ENCODE results near the gene XPO5.

XPO5 gene

GRCh38 chr6:43497689-43498088, 78.1 kb downstream of the XPO5 start:
- Histone ChIP-seq H3K4me1 (ENCODE audit: control insufficient read depth, insufficient read depth, low read length) (peaks cover 3% of the 10 kb centered on the region), H3K4me3 (ENCODE audit: low read length) (no peak overlapping the region), H3K27ac (ENCODE audit: low read depth, low read length) (no peak overlapping the region), H3K36me3 (ENCODE audit: control insufficient read depth, insufficient read depth, low read length) (peaks cover 32% of the 10 kb centered on the region), H3K27me3 (ENCODE audit: control insufficient read depth, insufficient read depth, low read length) (no peaks in the 10 kb centered on the region), H3K9ac (ENCODE audit: low read length) (no peak overlapping the region)

GRCh38 chr6:43497129-43497396, 78.8 kb downstream of the XPO5 start:
- Histone ChIP-seq H3K27me3 (ENCODE audit: control insufficient read depth, insufficient read depth, low read length) (no peaks in the 10 kb centered on the region), H3K9ac (ENCODE audit: low read length) (no peak overlapping the region), H3K4me3 (ENCODE audit: low read length) (no peak overlapping the region), H3K27ac (ENCODE audit: low read depth, low read length) (no peak overlapping the region), H3K36me3 (ENCODE audit: control insufficient read depth, insufficient read depth, low read length) (peaks cover 26% of the 10 kb centered on the region), H3K4me1 (ENCODE audit: control insufficient read depth, insufficient read depth, low read length) (peaks cover 8% of the 10 kb centered on the region)

- Histone ChIP-seq H3K9ac (ENCODE audit: low read length) (no peak overlapping the region), H3K4me3 (ENCODE audit: low read length) (no peak overlapping the region), H3K4me1 (ENCODE audit: control insufficient read depth, insufficient read depth, low read length) (peaks cover 11% of the 10 kb centered on the region), H3K36me3 (ENCODE audit: control insufficient read depth, insufficient read depth, low read length) (peaks cover 26% of the 10 kb centered on the region), H3K27me3 (ENCODE audit: control insufficient read depth, insufficient read depth, low read length) (no peaks in the 10 kb centered on the region), H3K27ac (ENCODE audit: low read depth, low read length) (no peak overlapping the region)
Observed at GRCh38 chr6:43496370-43497128, 79.3 kb downstream of the XPO5 start.

GRCh38 chr6:43495409-43495941, 80.4 kb downstream of the XPO5 start:
- no peak overlapping the region for H3K4me3 ChIP-seq (ENCODE audit: low read length)
- peaks cover 22% of the 10 kb centered on the region for H3K36me3 ChIP-seq (ENCODE audit: control insufficient read depth, insufficient read depth, low read length)
- H3K27me3 ChIP-seq (ENCODE audit: control insufficient read depth, insufficient read depth, low read length), result no peaks in the 10 kb centered on the region
- no peak overlapping the region for H3K9ac ChIP-seq (ENCODE audit: low read length)
- no peak overlapping the region for H3K27ac ChIP-seq (ENCODE audit: low read depth, low read length)
- H3K4me1 ChIP-seq (ENCODE audit: control insufficient read depth, insufficient read depth, low read length), result peaks cover 11% of the 10 kb centered on the region

- Histone ChIP-seq H3K4me3 (ENCODE audit: low read length) (no peak overlapping the region), H3K4me1 (ENCODE audit: control insufficient read depth, insufficient read depth, low read length) (peaks cover 11% of the 10 kb centered on the region), H3K27ac (ENCODE audit: low read depth, low read length) (no peak overlapping the region), H3K27me3 (ENCODE audit: control insufficient read depth, insufficient read depth, low read length) (no peaks in the 10 kb centered on the region), H3K9ac (ENCODE audit: low read length) (no peak overlapping the region), H3K36me3 (ENCODE audit: control insufficient read depth, insufficient read depth, low read length) (peaks cover 16% of the 10 kb centered on the region)
Observed at GRCh38 chr6:43494766-43495165, 81.1 kb downstream of the XPO5 start.

GRCh38 chr6:43494321-43494720, 81.5 kb downstream of the XPO5 start:
- Histone ChIP-seq H3K4me1 (ENCODE audit: control insufficient read depth, insufficient read depth, low read length) (peaks cover 11% of the 10 kb centered on the region), H3K36me3 (ENCODE audit: control insufficient read depth, insufficient read depth, low read length) (peaks cover 11% of the 10 kb centered on the region), H3K27me3 (ENCODE audit: control insufficient read depth, insufficient read depth, low read length) (no peaks in the 10 kb centered on the region), H3K9ac (ENCODE audit: low read length) (no peak overlapping the region), H3K4me3 (ENCODE audit: low read length) (no peak overlapping the region), H3K27ac (ENCODE audit: low read depth, low read length) (no peak overlapping the region)

- H3K4me1 ChIP-seq (ENCODE audit: control insufficient read depth, insufficient read depth, low read length), result peaks cover 11% of the 10 kb centered on the region
- no peaks in the 10 kb centered on the region for H3K27me3 ChIP-seq (ENCODE audit: control insufficient read depth, insufficient read depth, low read length)
- no peak overlapping the region for H3K27ac ChIP-seq (ENCODE audit: low read depth, low read length)
- H3K4me3 ChIP-seq (ENCODE audit: low read length), result no peak overlapping the region
- H3K36me3 ChIP-seq (ENCODE audit: control insufficient read depth, insufficient read depth, low read length), result peaks cover 6% of the 10 kb centered on the region
- H3K9ac ChIP-seq (ENCODE audit: low read length), result no peak overlapping the region
Observed at GRCh38 chr6:43493833-43494232, 82.0 kb downstream of the XPO5 start.

- peaks cover 2% of the 10 kb centered on the region for H3K36me3 ChIP-seq (ENCODE audit: control insufficient read depth, insufficient read depth, low read length)
- H3K27ac ChIP-seq (ENCODE audit: low read depth, low read length), result no peak overlapping the region
- no peaks in the 10 kb centered on the region for H3K27me3 ChIP-seq (ENCODE audit: control insufficient read depth, insufficient read depth, low read length)
- no peak overlapping the region for H3K9ac ChIP-seq (ENCODE audit: low read length)
- no peak overlapping the region for H3K4me3 ChIP-seq (ENCODE audit: low read length)
- H3K4me1 ChIP-seq (ENCODE audit: control insufficient read depth, insufficient read depth, low read length), result peaks cover 11% of the 10 kb centered on the region
Observed at GRCh38 chr6:43493230-43493629, 82.6 kb downstream of the XPO5 start.

- Histone ChIP-seq H3K4me1 (ENCODE audit: control insufficient read depth, insufficient read depth, low read length) (peaks cover 11% of the 10 kb centered on the region), H3K27ac (ENCODE audit: low read depth, low read length) (no peak overlapping the region), H3K4me3 (ENCODE audit: low read length) (no peak overlapping the region), H3K9ac (ENCODE audit: low read length) (no peak overlapping the region), H3K36me3 (ENCODE audit: control insufficient read depth, insufficient read depth, low read length) (peaks cover 2% of the 10 kb centered on the region), H3K27me3 (ENCODE audit: control insufficient read depth, insufficient read depth, low read length) (no peaks in the 10 kb centered on the region)
Observed at GRCh38 chr6:43492673-43493072, 83.2 kb downstream of the XPO5 start.

- no peak overlapping the region for H3K9ac ChIP-seq (ENCODE audit: low read length)
- no peaks in the 10 kb centered on the region for H3K27me3 ChIP-seq (ENCODE audit: control insufficient read depth, insufficient read depth, low read length)
- no peak overlapping the region for H3K27ac ChIP-seq (ENCODE audit: low read depth, low read length)
- no peak overlapping the region for H3K4me3 ChIP-seq (ENCODE audit: low read length)
- H3K4me1 ChIP-seq (ENCODE audit: control insufficient read depth, insufficient read depth, low read length), result peaks cover 11% of the 10 kb centered on the region
- no peaks in the 10 kb centered on the region for H3K36me3 ChIP-seq (ENCODE audit: control insufficient read depth, insufficient read depth, low read length)
Observed at GRCh38 chr6:43491750-43492661, 83.8 kb downstream of the XPO5 start.

GRCh38 chr6:43490523-43490939, 85.3 kb downstream of the XPO5 start:
- Histone ChIP-seq H3K4me3 (ENCODE audit: low read length) (no peak overlapping the region), H3K9ac (ENCODE audit: low read length) (no peak overlapping the region), H3K36me3 (ENCODE audit: control insufficient read depth, insufficient read depth, low read length) (no peaks in the 10 kb centered on the region), H3K27ac (ENCODE audit: low read depth, low read length) (no peak overlapping the region), H3K27me3 (ENCODE audit: control insufficient read depth, insufficient read depth, low read length) (no peaks in the 10 kb centered on the region), H3K4me1 (ENCODE audit: control insufficient read depth, insufficient read depth, low read length) (peaks cover 8% of the 10 kb centered on the region)

GRCh38 chr6:43489277-43490072, 86.4 kb downstream of the XPO5 start:
- Histone ChIP-seq H3K9ac (ENCODE audit: low read length) (no peak overlapping the region), H3K4me1 (ENCODE audit: control insufficient read depth, insufficient read depth, low read length) (peaks cover 8% of the 10 kb centered on the region), H3K27ac (ENCODE audit: low read depth, low read length) (no peak overlapping the region), H3K4me3 (ENCODE audit: low read length) (no peak overlapping the region), H3K36me3 (ENCODE audit: control insufficient read depth, insufficient read depth, low read length) (no peaks in the 10 kb centered on the region), H3K27me3 (ENCODE audit: control insufficient read depth, insufficient read depth, low read length) (no peaks in the 10 kb centered on the region)

All from rectal smooth muscle tissue (tissue), 1 donor.